ENCODE results near the gene STK11IP.
"Not testable (repeated sequence)": the region's sequence is repeated elsewhere in the genome, so short reads cannot be mapped to it uniquely, and the experiment has no call there.

Gene STK11IP

GRCh38 chr2:219648963-219649362 is 51.3 kb downstream of the STK11IP start:
- TF ChIP-seq, protein P1, sequence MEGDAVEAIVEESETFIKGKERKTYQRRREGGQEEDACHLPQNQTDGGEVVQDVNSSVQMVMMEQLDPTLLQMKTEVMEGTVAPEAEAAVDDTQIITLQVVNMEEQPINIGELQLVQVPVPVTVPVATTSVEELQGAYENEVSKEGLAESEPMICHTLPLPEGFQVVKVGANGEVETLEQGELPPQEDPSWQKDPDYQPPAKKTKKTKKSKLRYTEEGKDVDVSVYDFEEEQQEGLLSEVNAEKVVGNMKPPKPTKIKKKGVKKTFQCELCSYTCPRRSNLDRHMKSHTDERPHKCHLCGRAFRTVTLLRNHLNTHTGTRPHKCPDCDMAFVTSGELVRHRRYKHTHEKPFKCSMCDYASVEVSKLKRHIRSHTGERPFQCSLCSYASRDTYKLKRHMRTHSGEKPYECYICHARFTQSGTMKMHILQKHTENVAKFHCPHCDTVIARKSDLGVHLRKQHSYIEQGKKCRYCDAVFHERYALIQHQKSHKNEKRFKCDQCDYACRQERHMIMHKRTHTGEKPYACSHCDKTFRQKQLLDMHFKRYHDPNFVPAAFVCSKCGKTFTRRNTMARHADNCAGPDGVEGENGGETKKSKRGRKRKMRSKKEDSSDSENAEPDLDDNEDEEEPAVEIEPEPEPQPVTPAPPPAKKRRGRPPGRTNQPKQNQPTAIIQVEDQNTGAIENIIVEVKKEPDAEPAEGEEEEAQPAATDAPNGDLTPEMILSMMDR (IDR thresholded peaks at IDR 0.05; ENCODE audit: borderline replicate concordance, insufficient read depth, low read depth, low read length): no peak

GRCh38 chr2:219650426-219651248 is 53.0 kb downstream of the STK11IP start:
- TF ChIP-seq, protein P1 (IDR thresholded peaks at IDR 0.05; ENCODE audit: borderline replicate concordance, insufficient read depth, low read depth, low read length): no peak
- no peak overlapping the region for H3K4me3 ChIP-seq (ENCODE audit: low read depth, low read length)

More at GRCh38 chr2:219648963-219649362, 51.3 kb downstream of the STK11IP start:
- no peak overlapping the region for H3K4me3 ChIP-seq (ENCODE audit: low read depth, low read length)

DNA sequence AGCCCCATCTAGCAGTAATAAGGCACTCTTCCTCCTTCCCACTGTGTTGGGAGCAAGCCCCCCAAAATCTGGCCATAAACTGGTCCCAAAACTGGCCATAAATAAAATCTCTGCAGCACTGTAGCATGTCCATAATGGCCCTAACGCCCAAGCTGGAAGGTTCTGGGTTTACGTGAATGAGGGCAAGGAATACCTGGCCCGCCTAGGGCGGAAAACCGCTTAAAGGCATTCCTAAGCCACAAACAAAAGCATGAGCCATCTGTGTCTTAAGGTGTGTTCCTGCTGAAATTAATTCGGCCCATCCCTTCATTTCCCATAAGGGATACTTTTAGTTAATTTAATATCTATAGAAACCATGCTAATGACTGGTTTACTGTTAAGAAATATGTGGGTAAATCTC is 54.0 kb downstream of the STK11IP start:
- H3K4me3 ChIP-seq (ENCODE audit: low read depth, low read length): not testable (repeated sequence)

- TF ChIP-seq, protein P1 (IDR thresholded peaks at IDR 0.05; ENCODE audit: borderline replicate concordance, insufficient read depth, low read depth, low read length): no peak
These were observed 58.9 kb downstream of the STK11IP start for GRCh38 chr2:219656526-219656925.

GRCh38 chr2:219658196-219658846 is 60.7 kb downstream of the STK11IP start:
- H3K4me3 ChIP-seq (ENCODE audit: low read depth, low read length): no peak overlapping the region
- TF ChIP-seq, protein P1 (IDR thresholded peaks at IDR 0.05; ENCODE audit: borderline replicate concordance, insufficient read depth, low read depth, low read length): no peak

More at GRCh38 chr2:219656526-219656925, 58.9 kb downstream of the STK11IP start:
- H3K4me3 ChIP-seq (ENCODE audit: low read depth, low read length): no peak overlapping the region

- no peak overlapping the region for H3K4me3 ChIP-seq (ENCODE audit: low read depth, low read length)
- TF ChIP-seq, protein P1 (IDR thresholded peaks at IDR 0.05; ENCODE audit: borderline replicate concordance, insufficient read depth, low read depth, low read length): no peak
These were observed 61.2 kb downstream of the STK11IP start for GRCh38 chr2:219658874-219659273.

DNA sequence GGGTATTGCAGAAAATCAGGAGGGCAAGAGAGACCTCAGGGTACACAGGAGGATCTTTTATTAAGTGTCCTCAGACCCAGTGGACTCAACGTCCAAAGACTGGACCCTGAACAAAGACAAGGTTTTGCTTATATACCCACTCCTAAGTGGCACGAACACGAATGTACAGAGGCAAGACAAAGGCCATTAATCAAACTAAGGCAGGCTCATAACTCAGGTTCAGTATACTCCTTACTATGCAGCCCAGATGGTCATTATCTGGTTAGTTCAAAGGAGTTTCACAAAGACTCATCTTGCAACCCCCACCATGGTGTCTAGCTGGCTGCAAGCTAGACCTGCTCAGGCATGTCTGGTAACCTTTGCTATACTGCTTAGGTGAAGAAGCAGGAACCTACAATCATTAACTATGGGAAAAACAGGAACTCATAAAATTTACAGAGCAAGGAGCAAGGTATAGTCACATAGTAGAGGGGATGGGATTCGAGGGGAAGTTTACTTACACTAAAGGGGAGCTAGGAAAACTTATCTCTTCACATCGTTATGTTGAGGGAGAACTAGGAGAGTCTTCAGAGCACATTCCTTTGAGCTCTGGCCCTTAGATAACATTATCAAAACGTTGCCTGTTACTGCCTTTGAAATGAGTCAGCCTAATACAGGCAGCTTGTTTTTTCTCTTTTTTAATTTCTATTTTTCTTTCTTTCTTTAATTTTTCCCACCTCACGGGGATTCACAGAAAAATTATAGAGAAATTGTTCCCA is 63.7 kb downstream of the STK11IP start:
- H3K4me3 ChIP-seq (ENCODE audit: low read depth, low read length): no peak overlapping the region
- TF ChIP-seq, protein P1 (IDR thresholded peaks at IDR 0.05; ENCODE audit: borderline replicate concordance, insufficient read depth, low read depth, low read length): no peak

Data from GM12875 (cell line).